Loucy (cell line): ENCODE data around the gene FGF2.

Experiments
- EZH2phosphoT487 ChIP-seq: fragments of 200-600 bp; IDR thresholded peaks from 2 replicates; pipeline ENCODE4 v1.6.1; 2018; ENCODE audit warnings: antibody characterized with exemption, mild to moderate bottlenecking, moderate library complexity, borderline replicate concordance
- TF ChIP-seq, protein P1 (sequence below): fragments of 200-600 bp; sonication (generic); conservative IDR thresholded peaks from 2 replicates; pipeline ENCODE4 v1.5.1; 2014; ENCODE audit warnings: mild to moderate bottlenecking, antibody characterized with exemption, low read length

DNA sequence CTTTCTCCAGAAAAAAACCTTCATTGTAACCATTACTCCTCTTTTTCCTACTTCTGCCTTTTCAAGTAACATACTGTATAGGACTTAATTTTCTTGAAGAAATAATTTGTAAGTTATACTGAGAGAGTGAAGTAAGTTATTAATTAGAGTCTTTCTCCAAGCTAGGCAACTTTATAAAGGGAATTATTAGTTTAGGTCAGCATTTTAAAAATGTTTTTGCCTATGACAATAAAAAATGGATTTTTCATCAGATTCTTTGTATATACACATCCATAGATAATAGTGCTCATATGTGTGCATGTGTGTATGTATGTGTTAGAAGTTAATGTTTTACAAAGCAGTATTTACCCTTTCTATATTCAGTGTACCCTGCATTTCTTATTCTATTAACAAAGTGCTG lies 106.1 kb downstream of the FGF2 start:
- TF ChIP-seq, protein P1, sequence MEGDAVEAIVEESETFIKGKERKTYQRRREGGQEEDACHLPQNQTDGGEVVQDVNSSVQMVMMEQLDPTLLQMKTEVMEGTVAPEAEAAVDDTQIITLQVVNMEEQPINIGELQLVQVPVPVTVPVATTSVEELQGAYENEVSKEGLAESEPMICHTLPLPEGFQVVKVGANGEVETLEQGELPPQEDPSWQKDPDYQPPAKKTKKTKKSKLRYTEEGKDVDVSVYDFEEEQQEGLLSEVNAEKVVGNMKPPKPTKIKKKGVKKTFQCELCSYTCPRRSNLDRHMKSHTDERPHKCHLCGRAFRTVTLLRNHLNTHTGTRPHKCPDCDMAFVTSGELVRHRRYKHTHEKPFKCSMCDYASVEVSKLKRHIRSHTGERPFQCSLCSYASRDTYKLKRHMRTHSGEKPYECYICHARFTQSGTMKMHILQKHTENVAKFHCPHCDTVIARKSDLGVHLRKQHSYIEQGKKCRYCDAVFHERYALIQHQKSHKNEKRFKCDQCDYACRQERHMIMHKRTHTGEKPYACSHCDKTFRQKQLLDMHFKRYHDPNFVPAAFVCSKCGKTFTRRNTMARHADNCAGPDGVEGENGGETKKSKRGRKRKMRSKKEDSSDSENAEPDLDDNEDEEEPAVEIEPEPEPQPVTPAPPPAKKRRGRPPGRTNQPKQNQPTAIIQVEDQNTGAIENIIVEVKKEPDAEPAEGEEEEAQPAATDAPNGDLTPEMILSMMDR: no peak
- TF ChIP-seq EZH2phosphoT487: no peak
